ENCODE data around the gene MCF2L2.

GRCh38 chr3:183213415-183214276, 214.8 kb downstream of the MCF2L2 start:
- TF ChIP-seq CTCF (IDR thresholded peaks at IDR 0.05) (no peak), POLR2A (IDR thresholded peaks at IDR 0.05) (no peak)
